ENCODE results near the gene KRT83. TPM values are rescaled to one million over a fixed set of nuclear protein-coding genes. Genes with fewer than 3 reads are reported as not detected.
"Not testable (repeated sequence)": the region's sequence is repeated elsewhere in the genome, so short reads cannot be mapped to it uniquely, and the experiment has no call there.

KRT83 gene
- total and polyA plus RNA-seq, 5 donors, result not detected

- DNase-seq (no peak), ATAC-seq (no peak)
- intact Hi-C loops (cut with DNase I), result no loop called here
- Histone ChIP-seq H3K27me3 (ENCODE audit: control insufficient read depth, insufficient read depth) (no peaks in the 10 kb centered on the region), H3K4me3 (ENCODE audit: low read length) (no peak overlapping the region), H3K27ac (ENCODE audit: low read length) (no peak overlapping the region), H3K9me3 (ENCODE audit: control insufficient read depth, low read length) (no peaks in the 10 kb centered on the region), H3K4me1 (ENCODE audit: control insufficient read depth, insufficient read depth, low read length) (no peaks in the 10 kb centered on the region)
- 80% methylated on average over 11 of the region's 11 CpGs for WGBS
These were observed 4.5 kb downstream of the KRT83 start for GRCh38 chr12:52316701-52317100.

DNA sequence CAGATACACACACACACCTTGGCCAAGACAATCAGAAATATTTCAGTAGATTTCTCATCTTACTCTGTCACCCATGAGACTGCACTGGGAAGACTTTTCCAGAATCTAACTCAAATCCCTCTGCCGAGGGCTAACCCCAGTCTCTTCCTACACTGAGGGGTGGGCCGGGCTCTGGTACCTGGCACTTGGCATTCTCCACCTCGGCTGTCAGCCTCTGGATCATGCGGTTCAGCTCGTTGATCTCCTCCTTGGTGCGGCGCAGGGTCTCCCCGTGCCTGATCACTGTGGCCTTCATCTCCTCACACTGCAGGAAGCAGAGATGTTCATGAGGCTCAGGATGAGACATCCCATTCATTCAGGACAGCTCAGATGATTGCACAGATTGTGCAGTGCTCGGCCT, 4.9 kb downstream of the KRT83 start:
- intact Hi-C loops (cut with DNase I), result no loop called here
- WGBS, result 83% methylated on average over 9 of the region's 9 CpGs
- Histone ChIP-seq H3K4me1 (ENCODE audit: control insufficient read depth, insufficient read depth, low read length) (no peaks in the 10 kb centered on the region), H3K27me3 (ENCODE audit: control insufficient read depth, insufficient read depth) (no peaks in the 10 kb centered on the region), H3K9me3 (ENCODE audit: control insufficient read depth, low read length) (no peaks in the 10 kb centered on the region), H3K4me3 (ENCODE audit: low read length) (no peak overlapping the region), H3K27ac (ENCODE audit: low read length) (no peak overlapping the region)
- DNase-seq (no peak), ATAC-seq (no peak)

DNA sequence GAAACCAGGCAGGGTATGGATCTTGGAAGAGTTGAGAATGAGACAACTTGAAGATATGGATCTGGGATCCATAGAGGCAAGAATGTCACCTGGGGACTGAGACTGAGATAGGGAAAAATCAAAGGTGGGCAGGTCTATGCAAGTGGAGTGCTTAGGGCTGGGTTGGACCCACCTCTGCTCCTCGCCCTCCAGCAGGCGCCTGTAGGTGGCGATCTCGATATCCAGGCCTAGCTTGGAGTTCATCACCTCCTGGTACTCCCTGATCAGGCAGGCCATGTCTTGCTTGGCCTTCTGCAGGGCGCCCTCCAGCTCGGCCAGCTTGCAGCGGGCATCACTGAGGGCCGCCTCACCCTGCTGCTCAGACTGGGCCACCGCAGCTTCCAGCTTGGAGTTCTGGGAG, 5.5 kb downstream of the KRT83 start:
- ATAC-seq; H3K4me3 ChIP-seq (ENCODE audit: low read length); H3K27me3 ChIP-seq (ENCODE audit: control insufficient read depth, insufficient read depth); DNase-seq; H3K4me1 ChIP-seq (ENCODE audit: control insufficient read depth, insufficient read depth, low read length); H3K27ac ChIP-seq (ENCODE audit: low read length); intact Hi-C loops (cut with DNase I); H3K9me3 ChIP-seq (ENCODE audit: control insufficient read depth, low read length): not testable (repeated sequence)
- 53% methylated on average over 9 of the region's 9 CpGs for WGBS

GRCh38 chr12:52314511-52314910, 6.7 kb downstream of the KRT83 start:
- 83% methylated on average over 13 of the region's 13 CpGs for WGBS

GRCh38 chr12:52313926-52314325, 7.3 kb downstream of the KRT83 start:
- Histone ChIP-seq H3K4me3 (ENCODE audit: low read length) (no peak overlapping the region), H3K27me3 (ENCODE audit: control insufficient read depth, insufficient read depth) (no peaks in the 10 kb centered on the region), H3K27ac (ENCODE audit: low read length) (no peak overlapping the region), H3K9me3 (ENCODE audit: control insufficient read depth, low read length) (no peaks in the 10 kb centered on the region), H3K4me1 (ENCODE audit: control insufficient read depth, insufficient read depth, low read length) (no peaks in the 10 kb centered on the region)
- WGBS, result 84% methylated on average over 9 of the region's 9 CpGs
- intact Hi-C loops (cut with DNase I), result no loop called here
- ATAC-seq (no peak), DNase-seq (no peak)

More at GRCh38 chr12:52314511-52314910, 6.7 kb downstream of the KRT83 start:
- Histone ChIP-seq H3K4me1 (ENCODE audit: control insufficient read depth, insufficient read depth, low read length) (no peaks in the 10 kb centered on the region), H3K27me3 (ENCODE audit: control insufficient read depth, insufficient read depth) (no peaks in the 10 kb centered on the region), H3K9me3 (ENCODE audit: control insufficient read depth, low read length) (no peaks in the 10 kb centered on the region), H3K27ac (ENCODE audit: low read length) (no peak overlapping the region), H3K4me3 (ENCODE audit: low read length) (no peak overlapping the region)
- intact Hi-C loops (cut with DNase I), result no loop called here
- DNase-seq (no peak), ATAC-seq (no peak)

GRCh38 chr12:52313461-52313860, 7.7 kb downstream of the KRT83 start:
- intact Hi-C loops (cut with DNase I), result no loop called here
- WGBS, result 72% methylated on average over 3 of the region's 3 CpGs
- DNase-seq, result no peak
- ATAC-seq, result no peak
- Histone ChIP-seq H3K4me1 (ENCODE audit: control insufficient read depth, insufficient read depth, low read length) (no peaks in the 10 kb centered on the region), H3K4me3 (ENCODE audit: low read length) (no peak overlapping the region), H3K9me3 (ENCODE audit: control insufficient read depth, low read length) (no peaks in the 10 kb centered on the region), H3K27me3 (ENCODE audit: control insufficient read depth, insufficient read depth) (no peaks in the 10 kb centered on the region), H3K27ac (ENCODE audit: low read length) (no peak overlapping the region)

- WGBS, result 73% methylated on average over 4 of the region's 4 CpGs
- ATAC-seq (no peak), DNase-seq (no peak)
- Histone ChIP-seq H3K9me3 (ENCODE audit: control insufficient read depth, low read length) (no peaks in the 10 kb centered on the region), H3K27me3 (ENCODE audit: control insufficient read depth, insufficient read depth) (no peaks in the 10 kb centered on the region), H3K4me3 (ENCODE audit: low read length) (no peak overlapping the region), H3K27ac (ENCODE audit: low read length) (no peak overlapping the region), H3K4me1 (ENCODE audit: control insufficient read depth, insufficient read depth, low read length) (no peaks in the 10 kb centered on the region)
- intact Hi-C loops (cut with DNase I), result no loop called here
These were observed 9.1 kb downstream of the KRT83 start for GRCh38 chr12:52312086-52312485.

DNA sequence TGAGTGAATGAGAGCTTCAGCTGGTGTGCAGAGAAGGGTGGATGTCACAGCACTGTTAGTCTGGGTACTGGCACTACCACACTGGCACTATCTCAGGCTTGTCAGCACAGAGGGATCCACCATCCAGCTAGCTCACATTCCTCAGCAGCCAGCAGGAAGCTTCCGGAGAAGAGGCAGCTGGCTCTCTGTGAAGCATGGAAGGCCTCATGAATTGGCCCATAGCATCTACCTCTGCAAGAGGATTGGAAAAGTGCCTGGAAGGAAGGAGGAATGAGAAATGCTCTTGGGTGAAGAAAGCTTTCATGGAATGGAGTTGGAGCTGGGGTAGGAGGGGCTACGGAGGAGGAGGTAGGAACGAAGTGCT, 9.9 kb downstream of the KRT83 start:
- H3K27me3 ChIP-seq (ENCODE audit: control insufficient read depth, insufficient read depth), result no peaks in the 10 kb centered on the region
- peak; percentile 25 to 63 for ATAC-seq
- 69% methylated on average over 3 of the region's 3 CpGs for WGBS

GRCh38 chr12:52310622-52311284, 10.4 kb downstream of the KRT83 start:
- intact Hi-C loops (cut with DNase I), result no loop called here
- Histone ChIP-seq H3K27me3 (ENCODE audit: control insufficient read depth, insufficient read depth) (no peaks in the 10 kb centered on the region), H3K4me3 (ENCODE audit: low read length) (no peak overlapping the region), H3K9me3 (ENCODE audit: control insufficient read depth, low read length) (no peaks in the 10 kb centered on the region), H3K4me1 (ENCODE audit: control insufficient read depth, insufficient read depth, low read length) (no peaks in the 10 kb centered on the region), H3K27ac (ENCODE audit: low read length) (no peak overlapping the region)
- 59% methylated on average over 5 of the region's 5 CpGs for WGBS
- no peak for ATAC-seq
- no peak for DNase-seq

More for the DNA sequence above, 9.9 kb downstream of the KRT83 start:
- Histone ChIP-seq H3K9me3 (ENCODE audit: control insufficient read depth, low read length) (no peaks in the 10 kb centered on the region), H3K27ac (ENCODE audit: low read length) (no peak overlapping the region), H3K4me1 (ENCODE audit: control insufficient read depth, insufficient read depth, low read length) (no peaks in the 10 kb centered on the region), H3K4me3 (ENCODE audit: low read length) (no peak overlapping the region)
- DNase-seq, result no peak
- intact Hi-C loops (cut with DNase I), result no loop called here

GRCh38 chr12:52308806-52309425, 12.3 kb downstream of the KRT83 start:
- no peak overlapping the region for H3K27ac ChIP-seq (ENCODE audit: low read length)
- WGBS, result 47% methylated on average over 15 of the region's 15 CpGs
- no peaks in the 10 kb centered on the region for H3K27me3 ChIP-seq (ENCODE audit: control insufficient read depth, insufficient read depth)
- DNase-seq (no peak), ATAC-seq (no peak)
- H3K4me1 ChIP-seq (ENCODE audit: control insufficient read depth, insufficient read depth, low read length), result no peaks in the 10 kb centered on the region
- no peaks in the 10 kb centered on the region for H3K9me3 ChIP-seq (ENCODE audit: control insufficient read depth, low read length)
- intact Hi-C loops (cut with DNase I), result no loop called here
- no peak overlapping the region for H3K4me3 ChIP-seq (ENCODE audit: low read length)

GRCh38 chr12:52307836-52308805, 13.1 kb downstream of the KRT83 start:
- Histone ChIP-seq H3K27ac (ENCODE audit: low read length) (no peak overlapping the region), H3K4me1 (ENCODE audit: control insufficient read depth, insufficient read depth, low read length) (no peaks in the 10 kb centered on the region), H3K27me3 (ENCODE audit: control insufficient read depth, insufficient read depth) (no peaks in the 10 kb centered on the region), H3K4me3 (ENCODE audit: low read length) (peak overlapping the region; percentile 7), H3K9me3 (ENCODE audit: control insufficient read depth, low read length) (no peaks in the 10 kb centered on the region)
- ATAC-seq, result peak; percentile 85 to 86
- 7% methylated on average over 71 of the region's 71 CpGs for WGBS
- intact Hi-C loops (cut with DNase I), result no loop called here
- DNase-seq, result peak; percentile 55 to 83 (median 78)

Measured in right cardiac atrium (tissue), 5 donors.